OCI-LY1 (cell line): ENCODE results near the gene ATG7.

Experiments
- EZH2 ChIP-seq: fragments of 200-600 bp; sonication (generic), shearing (Covaris generic); IDR thresholded peaks from 2 replicates; pipeline ENCODE4 v1.8.0; 2017; ENCODE audit warnings: borderline replicate concordance, mixed run types, mild to moderate bottlenecking, antibody characterized with exemption, low read length, moderate library complexity, mixed read lengths
- TF ChIP-seq, protein P1 (sequence below): fragments of 200-600 bp; sonication (generic), shearing (Covaris generic); IDR thresholded peaks from 2 replicates; pipeline ENCODE4 v1.5.1; 2017; ENCODE audit warnings: mild to moderate bottlenecking, antibody characterized with exemption, low read length, moderate library complexity, mixed read lengths

DNA sequence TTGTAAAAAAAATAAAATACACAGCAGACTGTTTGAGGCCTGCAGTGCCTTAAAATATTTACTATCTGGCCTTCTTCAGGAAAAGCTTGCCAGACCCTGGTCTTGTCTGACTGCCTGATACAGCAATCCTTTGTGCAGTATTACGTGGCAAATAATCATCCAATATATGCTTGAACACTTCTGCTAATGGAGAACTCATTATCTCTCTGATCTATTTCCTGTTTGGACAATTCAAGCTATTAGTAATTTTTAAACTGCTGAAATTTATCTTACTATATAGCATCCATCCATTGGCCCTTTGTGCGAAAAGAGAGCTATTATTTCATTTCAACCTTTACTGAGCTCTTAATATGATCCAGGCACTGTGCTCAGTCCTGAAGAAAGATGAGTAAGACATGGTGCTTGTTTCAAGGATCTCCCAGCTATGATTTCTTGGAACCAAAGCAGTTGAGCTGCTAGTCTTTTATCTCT, 15.9 kb downstream of the ATG7 start:
- TF ChIP-seq, protein P1, sequence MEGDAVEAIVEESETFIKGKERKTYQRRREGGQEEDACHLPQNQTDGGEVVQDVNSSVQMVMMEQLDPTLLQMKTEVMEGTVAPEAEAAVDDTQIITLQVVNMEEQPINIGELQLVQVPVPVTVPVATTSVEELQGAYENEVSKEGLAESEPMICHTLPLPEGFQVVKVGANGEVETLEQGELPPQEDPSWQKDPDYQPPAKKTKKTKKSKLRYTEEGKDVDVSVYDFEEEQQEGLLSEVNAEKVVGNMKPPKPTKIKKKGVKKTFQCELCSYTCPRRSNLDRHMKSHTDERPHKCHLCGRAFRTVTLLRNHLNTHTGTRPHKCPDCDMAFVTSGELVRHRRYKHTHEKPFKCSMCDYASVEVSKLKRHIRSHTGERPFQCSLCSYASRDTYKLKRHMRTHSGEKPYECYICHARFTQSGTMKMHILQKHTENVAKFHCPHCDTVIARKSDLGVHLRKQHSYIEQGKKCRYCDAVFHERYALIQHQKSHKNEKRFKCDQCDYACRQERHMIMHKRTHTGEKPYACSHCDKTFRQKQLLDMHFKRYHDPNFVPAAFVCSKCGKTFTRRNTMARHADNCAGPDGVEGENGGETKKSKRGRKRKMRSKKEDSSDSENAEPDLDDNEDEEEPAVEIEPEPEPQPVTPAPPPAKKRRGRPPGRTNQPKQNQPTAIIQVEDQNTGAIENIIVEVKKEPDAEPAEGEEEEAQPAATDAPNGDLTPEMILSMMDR: no peak
- no peak for TF ChIP-seq EZH2
